ENCODE measurements around the gene TK2. TPM values are rescaled to one million over a fixed set of nuclear protein-coding genes. Genes with fewer than 3 reads are reported as not detected.

The TK2 gene
- total and polyA plus RNA-seq, 9 of the 15 experiments (the other 6 are each of a cell fraction or from before 2014, with no cell fraction given): 1.1 to 10.2 (median 5.3) TPM

- TF ChIP-seq DIDO1 (tag; IDR thresholded peaks at IDR 0.05; ENCODE audit: low read depth) (no peak), ETS1 (conservative IDR thresholded peaks at IDR 0.05; ENCODE audit: control insufficient read depth, low read depth, low read length) (0 out of 2 replicates have a peak, but pooled peaks have one; percentile 43), RCOR1 (IDR thresholded peaks at IDR 0.05; ENCODE audit: borderline replicate concordance in 1 of 2, low read depth in 2 of 2, low read length in 2 of 2) (peak in 1 of 2 experiments; percentile 22; a peak in 1 of 4 replicates), ILK (tag; IDR thresholded peaks at IDR 0.05; ENCODE audit: borderline replicate concordance, low read depth) (no peak), BCL6 (CRISPR knock-in tag; IDR thresholded peaks at IDR 0.05) (no peak), RBFOX2 (IDR thresholded peaks at IDR 0.05; ENCODE audit: low read depth, low read length) (peak; percentile 94), MECOM (CRISPR knock-in tag; IDR thresholded peaks at IDR 0.05) (no peak), ARNT (IDR thresholded peaks at IDR 0.05) (no peak)
- TF ChIP-seq, protein P1, sequence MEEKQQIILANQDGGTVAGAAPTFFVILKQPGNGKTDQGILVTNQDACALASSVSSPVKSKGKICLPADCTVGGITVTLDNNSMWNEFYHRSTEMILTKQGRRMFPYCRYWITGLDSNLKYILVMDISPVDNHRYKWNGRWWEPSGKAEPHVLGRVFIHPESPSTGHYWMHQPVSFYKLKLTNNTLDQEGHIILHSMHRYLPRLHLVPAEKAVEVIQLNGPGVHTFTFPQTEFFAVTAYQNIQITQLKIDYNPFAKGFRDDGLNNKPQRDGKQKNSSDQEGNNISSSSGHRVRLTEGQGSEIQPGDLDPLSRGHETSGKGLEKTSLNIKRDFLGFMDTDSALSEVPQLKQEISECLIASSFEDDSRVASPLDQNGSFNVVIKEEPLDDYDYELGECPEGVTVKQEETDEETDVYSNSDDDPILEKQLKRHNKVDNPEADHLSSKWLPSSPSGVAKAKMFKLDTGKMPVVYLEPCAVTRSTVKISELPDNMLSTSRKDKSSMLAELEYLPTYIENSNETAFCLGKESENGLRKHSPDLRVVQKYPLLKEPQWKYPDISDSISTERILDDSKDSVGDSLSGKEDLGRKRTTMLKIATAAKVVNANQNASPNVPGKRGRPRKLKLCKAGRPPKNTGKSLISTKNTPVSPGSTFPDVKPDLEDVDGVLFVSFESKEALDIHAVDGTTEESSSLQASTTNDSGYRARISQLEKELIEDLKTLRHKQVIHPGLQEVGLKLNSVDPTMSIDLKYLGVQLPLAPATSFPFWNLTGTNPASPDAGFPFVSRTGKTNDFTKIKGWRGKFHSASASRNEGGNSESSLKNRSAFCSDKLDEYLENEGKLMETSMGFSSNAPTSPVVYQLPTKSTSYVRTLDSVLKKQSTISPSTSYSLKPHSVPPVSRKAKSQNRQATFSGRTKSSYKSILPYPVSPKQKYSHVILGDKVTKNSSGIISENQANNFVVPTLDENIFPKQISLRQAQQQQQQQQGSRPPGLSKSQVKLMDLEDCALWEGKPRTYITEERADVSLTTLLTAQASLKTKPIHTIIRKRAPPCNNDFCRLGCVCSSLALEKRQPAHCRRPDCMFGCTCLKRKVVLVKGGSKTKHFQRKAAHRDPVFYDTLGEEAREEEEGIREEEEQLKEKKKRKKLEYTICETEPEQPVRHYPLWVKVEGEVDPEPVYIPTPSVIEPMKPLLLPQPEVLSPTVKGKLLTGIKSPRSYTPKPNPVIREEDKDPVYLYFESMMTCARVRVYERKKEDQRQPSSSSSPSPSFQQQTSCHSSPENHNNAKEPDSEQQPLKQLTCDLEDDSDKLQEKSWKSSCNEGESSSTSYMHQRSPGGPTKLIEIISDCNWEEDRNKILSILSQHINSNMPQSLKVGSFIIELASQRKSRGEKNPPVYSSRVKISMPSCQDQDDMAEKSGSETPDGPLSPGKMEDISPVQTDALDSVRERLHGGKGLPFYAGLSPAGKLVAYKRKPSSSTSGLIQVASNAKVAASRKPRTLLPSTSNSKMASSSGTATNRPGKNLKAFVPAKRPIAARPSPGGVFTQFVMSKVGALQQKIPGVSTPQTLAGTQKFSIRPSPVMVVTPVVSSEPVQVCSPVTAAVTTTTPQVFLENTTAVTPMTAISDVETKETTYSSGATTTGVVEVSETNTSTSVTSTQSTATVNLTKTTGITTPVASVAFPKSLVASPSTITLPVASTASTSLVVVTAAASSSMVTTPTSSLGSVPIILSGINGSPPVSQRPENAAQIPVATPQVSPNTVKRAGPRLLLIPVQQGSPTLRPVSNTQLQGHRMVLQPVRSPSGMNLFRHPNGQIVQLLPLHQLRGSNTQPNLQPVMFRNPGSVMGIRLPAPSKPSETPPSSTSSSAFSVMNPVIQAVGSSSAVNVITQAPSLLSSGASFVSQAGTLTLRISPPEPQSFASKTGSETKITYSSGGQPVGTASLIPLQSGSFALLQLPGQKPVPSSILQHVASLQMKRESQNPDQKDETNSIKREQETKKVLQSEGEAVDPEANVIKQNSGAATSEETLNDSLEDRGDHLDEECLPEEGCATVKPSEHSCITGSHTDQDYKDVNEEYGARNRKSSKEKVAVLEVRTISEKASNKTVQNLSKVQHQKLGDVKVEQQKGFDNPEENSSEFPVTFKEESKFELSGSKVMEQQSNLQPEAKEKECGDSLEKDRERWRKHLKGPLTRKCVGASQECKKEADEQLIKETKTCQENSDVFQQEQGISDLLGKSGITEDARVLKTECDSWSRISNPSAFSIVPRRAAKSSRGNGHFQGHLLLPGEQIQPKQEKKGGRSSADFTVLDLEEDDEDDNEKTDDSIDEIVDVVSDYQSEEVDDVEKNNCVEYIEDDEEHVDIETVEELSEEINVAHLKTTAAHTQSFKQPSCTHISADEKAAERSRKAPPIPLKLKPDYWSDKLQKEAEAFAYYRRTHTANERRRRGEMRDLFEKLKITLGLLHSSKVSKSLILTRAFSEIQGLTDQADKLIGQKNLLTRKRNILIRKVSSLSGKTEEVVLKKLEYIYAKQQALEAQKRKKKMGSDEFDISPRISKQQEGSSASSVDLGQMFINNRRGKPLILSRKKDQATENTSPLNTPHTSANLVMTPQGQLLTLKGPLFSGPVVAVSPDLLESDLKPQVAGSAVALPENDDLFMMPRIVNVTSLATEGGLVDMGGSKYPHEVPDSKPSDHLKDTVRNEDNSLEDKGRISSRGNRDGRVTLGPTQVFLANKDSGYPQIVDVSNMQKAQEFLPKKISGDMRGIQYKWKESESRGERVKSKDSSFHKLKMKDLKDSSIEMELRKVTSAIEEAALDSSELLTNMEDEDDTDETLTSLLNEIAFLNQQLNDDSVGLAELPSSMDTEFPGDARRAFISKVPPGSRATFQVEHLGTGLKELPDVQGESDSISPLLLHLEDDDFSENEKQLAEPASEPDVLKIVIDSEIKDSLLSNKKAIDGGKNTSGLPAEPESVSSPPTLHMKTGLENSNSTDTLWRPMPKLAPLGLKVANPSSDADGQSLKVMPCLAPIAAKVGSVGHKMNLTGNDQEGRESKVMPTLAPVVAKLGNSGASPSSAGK (IDR thresholded peaks at IDR 0.05): 0 out of 2 replicates have a peak, but pooled peaks have one; percentile 37
These were observed at the start of gene TK2 (continued) for GRCh38 chr16:66549284-66550131.
